ENCODE measurements around the gene TLL2. TPM values are rescaled to one million over a fixed set of nuclear protein-coding genes. Genes with fewer than 3 reads are reported as not detected.

TLL2 gene
- total and polyA plus RNA-seq, 2 of the 4 experiments (the other 2 are of a cell fraction): under 0.01 to 0.05 TPM

DNA sequence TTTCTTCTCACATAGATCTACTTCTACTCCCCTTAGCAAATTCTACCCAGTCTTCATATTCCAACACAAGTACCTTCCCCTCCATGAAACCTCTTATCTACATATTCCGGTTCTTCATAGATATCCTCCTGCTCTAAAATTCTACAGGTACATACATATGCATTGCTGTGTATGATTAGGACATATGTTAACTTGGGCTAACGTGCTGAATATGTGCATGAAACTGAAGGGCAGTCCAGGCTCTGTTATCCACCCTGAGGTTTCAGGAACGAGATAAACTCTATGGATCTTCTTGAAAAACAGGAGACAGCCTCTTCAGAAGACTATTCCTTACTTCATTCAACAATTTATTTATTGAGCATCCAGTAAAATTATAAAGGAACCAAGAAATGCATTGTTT, 41.6 kb upstream of the TLL2 start:
- Histone ChIP-seq H4K8ac (ENCODE audit: low read depth in 2 of 2, low read length in 2 of 2) (no peak overlapping the region), H3K56ac (ENCODE audit: extremely low read depth, insufficient read depth, low read length) (no peak overlapping the region), H2BK15ac (ENCODE audit: low read depth, low read length) (no peak overlapping the region), H3K79me1 (ENCODE audit: low read depth in 1 of 2, low read length in 2 of 2) (peaks cover 46 to 56% of the 10 kb centered on the region in 2 experiments), H3K14ac (replicated peaks; ENCODE audit: low read depth, low read length) (no peak overlapping the region), H3K23ac (ENCODE audit: low read depth, low read length) (no peak overlapping the region), H4K5ac (ENCODE audit: low read depth, low read length) (no peak overlapping the region), H2BK120ac (ENCODE audit: low read depth, low read length) (no peak overlapping the region), H3K4me2 (ENCODE audit: low read depth, low read length) (no peak overlapping the region), H2AK5ac (ENCODE audit: low read depth, low read length) (no peak overlapping the region), H2AK9ac (replicated peaks; ENCODE audit: low read depth, low read length, poor library complexity) (no peak overlapping the region), H2AFZ (replicated peaks; ENCODE audit: low read length, poor library complexity) (no peak overlapping the region), H3K4me3 (ENCODE audit: insufficient read depth, low read depth, low read length) (no peak overlapping the region), H3K18ac (ENCODE audit: low read depth, low read length) (no peak overlapping the region), H3K9me1 (ENCODE audit: insufficient read depth, low read length) (no peaks in the 10 kb centered on the region; the same call in 1 of the 2 replicates), H4K91ac (ENCODE audit: insufficient read depth, low read depth, low read length) (no peak overlapping the region), H3K9me3 (ENCODE audit: control insufficient read depth, insufficient read depth, low read length) (no peaks in the 10 kb centered on the region), H3K27me3 (ENCODE audit: control insufficient read depth, insufficient read depth, low read length) (no peaks in the 10 kb centered on the region), H2BK20ac (ENCODE audit: low read depth, low read length) (no peak overlapping the region), H3K9ac (ENCODE audit: low read depth, low read length) (no peak overlapping the region), H3K36me3 (ENCODE audit: control insufficient read depth, insufficient read depth, low read length) (peaks cover 19% of the 10 kb centered on the region), H3K4ac (ENCODE audit: low read depth, low read length) (no peak overlapping the region), H2BK5ac (ENCODE audit: low read depth, low read length, poor library complexity, severe bottlenecking) (no peak overlapping the region), H3K27ac (ENCODE audit: insufficient read depth, low read length) (no peak overlapping the region), H4K20me1 (ENCODE audit: insufficient read depth, low read length) (peaks cover 17% of the 10 kb centered on the region; the same call in 1 of the 2 replicates), H3K4me1 (ENCODE audit: control insufficient read depth, insufficient read depth, low read length) (no peaks in the 10 kb centered on the region)
- DNase-seq (no peak), ATAC-seq (ENCODE audit: low read depth) (no peak)
- ChIA-PET POLR2A (ENCODE audit: unreplicated experiment) (no interaction called here), CTCF (no interaction called here)
- intact Hi-C loops (cut with micrococcal nuclease) (no loop called here), dilution Hi-C loops (cut with HindIII; ENCODE audit: low sequenced_read_pairs, unreplicated experiment) (no loop called here), in situ Hi-C loops (cut with MboI; ENCODE audit: low sequenced_read_pairs) (no loop called here)
- no peak for TF ChIP-seq RFX5 (IDR thresholded peaks at IDR 0.05; ENCODE audit: low read depth, low read length)
- TF ChIP-seq, protein P1, sequence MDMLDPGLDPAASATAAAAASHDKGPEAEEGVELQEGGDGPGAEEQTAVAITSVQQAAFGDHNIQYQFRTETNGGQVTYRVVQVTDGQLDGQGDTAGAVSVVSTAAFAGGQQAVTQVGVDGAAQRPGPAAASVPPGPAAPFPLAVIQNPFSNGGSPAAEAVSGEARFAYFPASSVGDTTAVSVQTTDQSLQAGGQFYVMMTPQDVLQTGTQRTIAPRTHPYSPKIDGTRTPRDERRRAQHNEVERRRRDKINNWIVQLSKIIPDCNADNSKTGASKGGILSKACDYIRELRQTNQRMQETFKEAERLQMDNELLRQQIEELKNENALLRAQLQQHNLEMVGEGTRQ (IDR thresholded peaks at IDR 0.05; ENCODE audit: low read depth, low read length): no peak
- no peak for TF ChIP-seq NFE2L2 (IDR thresholded peaks at IDR 0.05; ENCODE audit: low read depth, low read length)
- no CpG with 5 or more reads among the region's 3 CpGs for WGBS, 2 experiments (ENCODE audit: extremely low coverage in 2 of 2, insufficient read length in 1 of 2)
- no TSS peak for BruUV-seq (replicated peaks)
